ENCODE results near the gene HDAC9.

- TF ChIP-seq CTCF (conservative IDR thresholded peaks at IDR 0.05; ENCODE audit: low read depth, low read length), result no peak
- no peak for TF ChIP-seq EZH2 (IDR thresholded peaks at IDR 0.05; ENCODE audit: borderline replicate concordance, low read depth, low read length, poor library complexity, severe bottlenecking)
Measured at GRCh38 chr7:18531539-18531938, 36.0 kb downstream of the HDAC9 start.
